Endothelial cell of umbilical vein (primary cell): Measurements from ENCODE around the gene ATF3. TPM values are rescaled to one million over a fixed set of nuclear protein-coding genes. Genes with fewer than 3 reads are reported as not detected.

Experiments
- BruUV-seq: library from RNA; stranded (reverse); fragments of 400-500 nt; replicated peaks from 2 replicates; lab custom pipeline; 2021; lab: Mats Ljungman, UMichigan
- CTCF ChIA-PET: fragments of 300-600, 350-600 bp; sonication (Branson Sonifier 250); formaldehyde crosslinking; loops from one replicate; lab custom pipeline; 2021; ENCODE audit warnings: antibody characterized with exemption, inconsistent platforms; lab: Charles Lee
- POLR2A ChIA-PET: fragments of 300-600, 350-600 bp; sonication (Branson Sonifier 250); formaldehyde crosslinking; loops from one replicate; lab custom pipeline; 2021; ENCODE audit warnings: antibody characterized with exemption, inconsistent platforms; lab: Charles Lee
- DNase-seq: peaks from one replicate; pipeline ENCODE4 v3.0.0-alpha.2; 2011; ENCODE audit warnings: low read depth, low spot score
- FAIRE-seq: peaks from 2 replicates; lab custom pipeline; 2011; peaks lifted over from hg19 to GRCh38; lab: Jason Lieb, UNC
- H2AFZ ChIP-seq: 2 replicates; pipeline ENCODE4 v1.6.0; 2012; ENCODE audit warnings: low read depth, low read length, control low read depth, inconsistent platforms
- H3K27ac ChIP-seq: 2 replicates; pipeline ENCODE4 v1.5.1; 2011; ENCODE audit warnings: low read depth, mild to moderate bottlenecking, control low read depth, low read length, moderate library complexity; ENCODE audit not compliant: insufficient read depth
- H3K27me3 ChIP-seq, 2 experiments: 2 replicates each; pipeline versions ENCODE4 v1.6.0 to v1.6.1; 2011; ENCODE audit warnings: low read length in 2 of 2, mixed read lengths in 1 of 2; ENCODE audit not compliant: control insufficient read depth in 2 of 2, insufficient read depth in 2 of 2
- H3K36me3 ChIP-seq, 2 experiments: 2 replicates in 1 of 2; 3 replicates in 1 of 2; pipeline ENCODE4 v1.5.1; 2011; ENCODE audit warnings: low read length in 2 of 2, mild to moderate bottlenecking in 1 of 2, moderate library complexity in 1 of 2; ENCODE audit not compliant: control insufficient read depth in 2 of 2, insufficient read depth in 2 of 2; ENCODE audit errors: extremely low read depth in 1 of 2
- H3K4me1 ChIP-seq: 3 replicates; pipeline ENCODE4 v1.5.1; 2011; ENCODE audit warnings: mild to moderate bottlenecking, low read length; ENCODE audit not compliant: control insufficient read depth, insufficient read depth; ENCODE audit errors: extremely low read depth
- H3K4me2 ChIP-seq: 2 replicates; pipeline ENCODE4 v1.6.1; 2011; ENCODE audit warnings: low read length, control low read depth, mixed read lengths; ENCODE audit not compliant: insufficient read depth
- H3K4me3 ChIP-seq, 3 experiments: fragments of 200-600 bp in 1 of 3; sonication (generic), shearing (Covaris generic) in 1 of 3; replicated peaks in 1 of 3; 2 replicates each; pipeline ENCODE4 v1.5.1; 2011 to 2016; ENCODE audit warnings: control low read depth in 3 of 3, low read length in 3 of 3, mild to moderate bottlenecking in 2 of 3, inconsistent platforms in 1 of 3, low read depth in 1 of 3, moderate library complexity in 1 of 3; ENCODE audit not compliant: insufficient read depth in 1 of 3
- H3K79me2 ChIP-seq: 2 replicates; pipeline ENCODE4 v1.6.0; 2012; ENCODE audit warnings: low read length, inconsistent platforms; ENCODE audit not compliant: control insufficient read depth, insufficient read depth
- H3K9ac ChIP-seq: replicated peaks from 2 replicates; pipeline ENCODE3; 2011; ENCODE audit warnings: low read length, control low read depth; ENCODE audit not compliant: insufficient read depth; ENCODE audit errors: extremely low read depth
- H3K9me1 ChIP-seq: replicated peaks from 3 replicates; pipeline ENCODE4 v1.6.0; 2011; ENCODE audit warnings: mild to moderate bottlenecking, low read length; ENCODE audit not compliant: control insufficient read depth, insufficient read depth; ENCODE audit errors: extremely low read depth
- H3K9me3 ChIP-seq: replicated peaks from 2 replicates; pipeline ENCODE4 v1.5.1; 2012; ENCODE audit warnings: low read length, inconsistent platforms; ENCODE audit not compliant: control insufficient read depth, insufficient read depth
- H4K20me1 ChIP-seq: replicated peaks from 2 replicates; pipeline ENCODE3; 2011; ENCODE audit warnings: mild to moderate bottlenecking, low read length; ENCODE audit not compliant: control insufficient read depth, insufficient read depth; ENCODE audit errors: extremely low read depth
- EZH2 ChIP-seq: IDR thresholded peaks from 2 replicates; pipeline ENCODE4 v1.6.1; 2012; ENCODE audit warnings: borderline replicate concordance, low read depth, mild to moderate bottlenecking, moderate library complexity, low read length, inconsistent platforms; ENCODE audit not compliant: severe bottlenecking
- FOS ChIP-seq: IDR thresholded peaks from 2 replicates; pipeline ENCODE4 v1.6.1; 2011; ENCODE audit warnings: mild to moderate bottlenecking, low read length, moderate library complexity, borderline replicate concordance; ENCODE audit not compliant: insufficient read depth
- GATA2 ChIP-seq: IDR thresholded peaks from 2 replicates; pipeline ENCODE4 v1.7.0; 2011; ENCODE audit warnings: low read depth, mild to moderate bottlenecking, moderate library complexity, mixed read lengths, low read length; ENCODE audit not compliant: insufficient read length, insufficient read depth
- JUN ChIP-seq: IDR thresholded peaks from 2 replicates; pipeline ENCODE4 v1.6.1; 2011; ENCODE audit warnings: borderline replicate concordance, low read depth; ENCODE audit not compliant: insufficient read length, insufficient read depth
- MYC ChIP-seq: IDR thresholded peaks from one replicate; pipeline ENCODE4 v1.6.1; 2011; ENCODE audit warnings: mild to moderate bottlenecking, low read depth, low read length
- POLR2A ChIP-seq: IDR thresholded peaks from 2 replicates; pipeline ENCODE4 v1.6.1; 2012; ENCODE audit warnings: low read depth, mild to moderate bottlenecking, control low read depth, low read length
- POLR2AphosphoS5 ChIP-seq: IDR thresholded peaks from 2 replicates; pipeline ENCODE4 v1.6.1; 2012; ENCODE audit warnings: low read depth, mild to moderate bottlenecking, control low read depth, low read length, moderate library complexity; ENCODE audit not compliant: insufficient read depth
- dilution Hi-C: fragments of 300-500 bp; cut with MboI; formaldehyde crosslinking; loops from one replicate; pipeline ENCODE4 v1.15.0; 2019; ENCODE audit warnings: low sequenced_read_pairs; ENCODE audit not compliant: extremely low pct_ligation_motif_present
- intact Hi-C: fragments of 100-400 bp; cut with micrococcal nuclease; formaldehyde crosslinking; loops from one replicate; pipeline ENCODE4 v1.10.0; 2022
- polyA plus RNA-seq, 4 experiments: library from polyadenylated mRNA; depleted of rRNA in 3 of 4; stranded (reverse) in 3 of 4; unstranded in 1 of 4; fragments of >200 nt; gene quantifications; 2 replicates each; pipeline versions ENCODE4 v1.2.1 to v1.2.3, GENCODE V29; 2011 to 2012; ENCODE audit warnings: missing spikeins in 1 of 4
- total RNA-seq: library from RNA; stranded (reverse); gene quantifications from 2 replicates; pipeline ENCODE4 v1.2.3, GENCODE V29; 2021
- TF ChIP-seq, protein P1 (sequence below): IDR thresholded peaks from 2 replicates; pipeline ENCODE4 v1.6.1; 2011; ENCODE audit not compliant: insufficient read depth, insufficient read length
- TF ChIP-seq, protein P2 (sequence below), 2 donors: IDR thresholded peaks; 1 replicate in 1 of 2; 2 replicates in 1 of 2; pipeline ENCODE4 v1.5.1; 2011; ENCODE audit warnings: low read length in 2 of 2, mild to moderate bottlenecking in 2 of 2, moderate library complexity in 2 of 2, control low read depth in 1 of 2, inconsistent platforms in 1 of 2, low read depth in 1 of 2; ENCODE audit not compliant: insufficient read depth in 1 of 2; ENCODE audit errors: extremely low read depth in 1 of 2

Gene ATF3
- total and polyA plus RNA-seq, 2 donors (not counting 3 experiments of a cell fraction or from before 2014, with no cell fraction given) = 6.1 to 17.1 TPM

- CTCF ChIA-PET = interaction anchor here (0.6 to 3.1 kb wide), 7 partner anchors 9 to 142 kb away, joined by 3 to 13 read pairs (median 10); partner anchors contain the start of gene ATF3
- FAIRE-seq (no peak), DNase-seq (no peak)
- Histone ChIP-seq H2AFZ (no peak overlapping the region), H4K20me1 (no peaks in the 10 kb centered on the region), H3K27me3 (no peaks in the 10 kb centered on the region), H3K27ac (no peak overlapping the region), H3K4me3 (no peak overlapping the region), H3K79me2 (no peaks in the 10 kb centered on the region), H3K4me2 (no peak overlapping the region), H3K9me1 (no peaks in the 10 kb centered on the region), H3K36me3 (peaks cover 0 to 2% of the 10 kb centered on the region in 2 experiments), H3K4me1 (peaks cover 13% of the 10 kb centered on the region), H3K9ac (no peak overlapping the region), H3K9me3 (no peaks in the 10 kb centered on the region)
- dilution Hi-C loops = no loop called here
- intact Hi-C loops = no loop called here
- no TSS peak for BruUV-seq
- TF ChIP-seq POLR2AphosphoS5 (no peak), MYC (no peak), GATA2 (no peak), POLR2A (no peak), JUN (no peak), EZH2 (no peak), FOS (no peak)
- TF ChIP-seq, protein P1, sequence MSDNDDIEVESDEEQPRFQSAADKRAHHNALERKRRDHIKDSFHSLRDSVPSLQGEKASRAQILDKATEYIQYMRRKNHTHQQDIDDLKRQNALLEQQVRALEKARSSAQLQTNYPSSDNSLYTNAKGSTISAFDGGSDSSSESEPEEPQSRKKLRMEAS = no peak
- TF ChIP-seq, protein P2, sequence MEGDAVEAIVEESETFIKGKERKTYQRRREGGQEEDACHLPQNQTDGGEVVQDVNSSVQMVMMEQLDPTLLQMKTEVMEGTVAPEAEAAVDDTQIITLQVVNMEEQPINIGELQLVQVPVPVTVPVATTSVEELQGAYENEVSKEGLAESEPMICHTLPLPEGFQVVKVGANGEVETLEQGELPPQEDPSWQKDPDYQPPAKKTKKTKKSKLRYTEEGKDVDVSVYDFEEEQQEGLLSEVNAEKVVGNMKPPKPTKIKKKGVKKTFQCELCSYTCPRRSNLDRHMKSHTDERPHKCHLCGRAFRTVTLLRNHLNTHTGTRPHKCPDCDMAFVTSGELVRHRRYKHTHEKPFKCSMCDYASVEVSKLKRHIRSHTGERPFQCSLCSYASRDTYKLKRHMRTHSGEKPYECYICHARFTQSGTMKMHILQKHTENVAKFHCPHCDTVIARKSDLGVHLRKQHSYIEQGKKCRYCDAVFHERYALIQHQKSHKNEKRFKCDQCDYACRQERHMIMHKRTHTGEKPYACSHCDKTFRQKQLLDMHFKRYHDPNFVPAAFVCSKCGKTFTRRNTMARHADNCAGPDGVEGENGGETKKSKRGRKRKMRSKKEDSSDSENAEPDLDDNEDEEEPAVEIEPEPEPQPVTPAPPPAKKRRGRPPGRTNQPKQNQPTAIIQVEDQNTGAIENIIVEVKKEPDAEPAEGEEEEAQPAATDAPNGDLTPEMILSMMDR (IDR thresholded peaks at IDR 0.05; ENCODE audit: extremely low read depth in 1 of 2, insufficient read depth in 1 of 2, low read depth in 1 of 2, low read length in 2 of 2) = no peak
- POLR2A ChIA-PET = interaction anchor here (4.1 kb wide), 1 partner anchor 10 kb away, joined by 38 read pairs; the partner anchor contains the start of gene ATF3
These were observed 10.1 kb downstream of the ATF3 start for GRCh38 chr1:212618466-212619210.
